Astrocyte (in vitro differentiated cells and primary cell): ENCODE results near the gene IL10.

ENCODE experiments used
- CTCF ChIP-seq: IDR thresholded peaks from 2 replicates; pipeline ENCODE4 v1.5.1; 2011; ENCODE audit warnings: low read depth, mild to moderate bottlenecking, inconsistent platforms, low read length, moderate library complexity; ENCODE audit not compliant: insufficient read depth
- EZH2 ChIP-seq: IDR thresholded peaks from 2 replicates; pipeline ENCODE4 v1.6.1; 2012; ENCODE audit warnings: mild to moderate bottlenecking, low read length, inconsistent platforms; ENCODE audit not compliant: insufficient read depth

GRCh38 chr1:206793620-206794019 lies 21.3 kb upstream of the IL10 start:
- TF ChIP-seq CTCF = no peak
- no peak for TF ChIP-seq EZH2
